Neural cell (in vitro differentiated cells): ENCODE data around the gene MKRN1. TPM values are rescaled to one million over a fixed set of nuclear protein-coding genes. Genes with fewer than 3 reads are reported as not detected.

Experiments
- H2AFZ ChIP-seq: fragments of 200-600, 300-800 bp; sonication (generic), shearing (Covaris generic); 2 replicates; pipeline ENCODE4 v1.6.0; 2014; ENCODE audit warnings: low read depth, mild to moderate bottlenecking, antibody characterized with exemption, low read length, moderate library complexity
- H3F3A ChIP-seq: fragments of 200-600 bp; shearing (Covaris generic); 2 replicates; pipeline ENCODE4 v1.6.1; 2016; ENCODE audit warnings: mild to moderate bottlenecking, moderate library complexity, mixed read lengths, antibody characterized with exemption, low read length; ENCODE audit not compliant: insufficient read depth, poor library complexity, severe bottlenecking
- H3K27ac ChIP-seq: fragments of 200-600, 300-800 bp; sonication (generic), shearing (Covaris generic); 2 replicates; pipeline ENCODE4 v1.5.1; 2014; ENCODE audit warnings: mild to moderate bottlenecking, low read length, moderate library complexity
- H3K27me3 ChIP-seq: fragments of 300-800, 200-600 bp; sonication (generic), shearing (Covaris generic); 2 replicates; pipeline ENCODE4 v1.6.0; 2014; ENCODE audit warnings: mild to moderate bottlenecking, low read depth, low read length, moderate library complexity; ENCODE audit not compliant: insufficient read depth
- H3K36me3 ChIP-seq: fragments of 300-800, 200-600 bp; sonication (generic), shearing (Covaris generic); 2 replicates; pipeline ENCODE4 v1.5.1; 2014; ENCODE audit warnings: mild to moderate bottlenecking, antibody characterized with exemption, low read length, moderate library complexity; ENCODE audit not compliant: insufficient read depth
- H3K4me2 ChIP-seq: fragments of 300-800, 200-600 bp; sonication (generic), shearing (Covaris generic); 2 replicates; pipeline ENCODE4 v1.6.0; 2014; ENCODE audit warnings: mild to moderate bottlenecking, low read length
- H3K4me3 ChIP-seq: fragments of 300-800, 200-600 bp; sonication (generic), shearing (Covaris generic); 2 replicates; pipeline ENCODE4 v1.5.1; 2014; ENCODE audit warnings: mild to moderate bottlenecking, low read length, moderate library complexity
- H3K79me2 ChIP-seq: fragments of 200-600 bp; shearing (Covaris generic); replicated peaks from 2 replicates; pipeline ENCODE4 v1.6.0; 2014; ENCODE audit warnings: mild to moderate bottlenecking, low read length, moderate library complexity; ENCODE audit not compliant: insufficient read depth
- H3K9ac ChIP-seq: fragments of 300-800, 200-600 bp; sonication (generic), shearing (Covaris generic); 2 replicates; pipeline ENCODE4 v1.6.1; 2016; ENCODE audit warnings: mild to moderate bottlenecking, low read length, mixed read lengths
- H3K9me2 ChIP-seq: fragments of 200-600 bp; shearing (Covaris generic); 2 replicates; pipeline ENCODE4 v1.6.1; 2016; ENCODE audit warnings: mild to moderate bottlenecking, low read length, mixed read lengths; ENCODE audit not compliant: insufficient read depth
- H3K9me3 ChIP-seq: fragments of 200-600, 300-800 bp; sonication (generic), shearing (Covaris generic); 2 replicates; pipeline ENCODE4 v1.6.1; 2016; ENCODE audit warnings: mild to moderate bottlenecking, mixed run types, low read length, moderate library complexity, mixed read lengths
- H4K20me1 ChIP-seq: fragments of 200-600 bp; shearing (Covaris generic); 2 replicates; pipeline ENCODE4 v1.6.1; 2016; ENCODE audit warnings: mild to moderate bottlenecking, mixed run types; ENCODE audit not compliant: insufficient read depth
- CTCF ChIP-seq: fragments of 450-650 bp; IDR thresholded peaks from 2 replicates; pipeline ENCODE4 v1.5.1; 2014; ENCODE audit warnings: antibody characterized with exemption, mild to moderate bottlenecking, moderate library complexity; ENCODE audit not compliant: poor library complexity, severe bottlenecking
- EP300 ChIP-seq: fragments of 450-650 bp; conservative IDR thresholded peaks from 2 replicates; pipeline ENCODE4 v1.6.1; 2014; ENCODE audit warnings: antibody characterized with exemption, mild to moderate bottlenecking, moderate library complexity; ENCODE audit not compliant: poor library complexity, severe bottlenecking
- EZH2 ChIP-seq: fragments of 200-600, 300-800 bp; shearing (Covaris generic), sonication (generic); IDR thresholded peaks from 2 replicates; pipeline ENCODE4 v1.6.1; 2014; ENCODE audit warnings: antibody characterized with exemption, low read length, borderline replicate concordance, mild to moderate bottlenecking; ENCODE audit not compliant: insufficient read depth, poor library complexity, severe bottlenecking
- MXI1 ChIP-seq: fragments of 450-650 bp; conservative IDR thresholded peaks from 2 replicates; pipeline ENCODE4 v1.6.1; 2014; ENCODE audit warnings: antibody characterized with exemption, mild to moderate bottlenecking; ENCODE audit not compliant: poor library complexity, severe bottlenecking
- POLR2AphosphoS5 ChIP-seq: IDR thresholded peaks from 2 replicates; pipeline ENCODE4 v1.6.1; 2012
- RAD21 ChIP-seq: fragments of 450-650 bp; conservative IDR thresholded peaks from 2 replicates; pipeline ENCODE4 v1.6.1; 2014; ENCODE audit warnings: antibody characterized with exemption, mild to moderate bottlenecking, moderate library complexity
- REST ChIP-seq: IDR thresholded peaks from 2 replicates; pipeline ENCODE4 v1.6.1; 2012; ENCODE audit warnings: borderline replicate concordance
- SMC3 ChIP-seq: fragments of 450-650 bp; conservative IDR thresholded peaks from 2 replicates; pipeline ENCODE4 v1.6.1; 2014; ENCODE audit warnings: antibody characterized with exemption, mild to moderate bottlenecking, moderate library complexity; ENCODE audit not compliant: poor library complexity
- TAF1 ChIP-seq: IDR thresholded peaks from 2 replicates; pipeline ENCODE4 v1.6.1; 2012; ENCODE audit warnings: low read depth
- polyA plus RNA-seq: library from polyadenylated mRNA; depleted of rRNA; stranded (reverse); fragments of >200 nt; gene quantifications from 2 replicates; pipeline ENCODE4 v1.2.3, GENCODE V29; 2014

MKRN1 gene
- polyA plus RNA-seq, 1 donor from 2014 or later: 251 TPM

GRCh38 chr7:140451716-140452115, 27.6 kb downstream of the MKRN1 start (continued):
- TF ChIP-seq CTCF (no peak), SMC3 (no peak)

- Histone ChIP-seq H3K27me3 (no peaks in the 10 kb centered on the region), H2AFZ (no peak overlapping the region), H3K4me3 (no peak overlapping the region), H3K27ac (no peak overlapping the region), H3K4me2 (no peak overlapping the region), H3K9me3 (no peaks in the 10 kb centered on the region), H3F3A (no peaks in the 10 kb centered on the region), H3K36me3 (no peaks in the 10 kb centered on the region), H4K20me1 (no peaks in the 10 kb centered on the region), H3K9me2 (no peaks in the 10 kb centered on the region), H3K79me2 (no peaks in the 10 kb centered on the region), H3K9ac (no peak overlapping the region)
- TF ChIP-seq MXI1 (no peak), REST (no peak), TAF1 (no peak), EZH2 (no peak), RAD21 (no peak), SMC3 (no peak), POLR2AphosphoS5 (no peak), EP300 (no peak), CTCF (no peak)
These were observed 30.4 kb downstream of the MKRN1 start for GRCh38 chr7:140448781-140449480.
